H9 (cell line): Measurements from ENCODE around the gene CFAP100. TPM values are rescaled to one million over a fixed set of nuclear protein-coding genes. Genes with fewer than 3 reads are reported as not detected.

Source experiments
- DNase-seq: peaks from one replicate; pipeline ENCODE4 v3.0.0-alpha.2; 2017
- H2AFZ ChIP-seq: one replicate; pipeline ENCODE4 v1.6.1; 2013; ENCODE audit warnings: mild to moderate bottlenecking, low read length, control low read depth, moderate library complexity
- H2AK5ac ChIP-seq: 2 replicates; pipeline ENCODE4 v1.6.1; 2013; ENCODE audit warnings: low read length, control low read depth, mixed read lengths; ENCODE audit not compliant: insufficient read length
- H2BK120ac ChIP-seq: one replicate; pipeline ENCODE4 v1.6.1; 2013; ENCODE audit warnings: low read depth, mild to moderate bottlenecking, low read length, control low read depth, inconsistent platforms; ENCODE audit not compliant: poor library complexity, severe bottlenecking
- H2BK12ac ChIP-seq: 2 replicates; pipeline ENCODE4 v1.6.1; 2013; ENCODE audit warnings: low read length, control low read depth, mixed read lengths, low read depth; ENCODE audit not compliant: insufficient read length
- H2BK15ac ChIP-seq: 2 replicates; pipeline ENCODE4 v1.6.1; 2013; ENCODE audit warnings: low read depth, low read length, control low read depth
- H2BK20ac ChIP-seq: one replicate; pipeline ENCODE4 v1.6.1; 2013; ENCODE audit warnings: low read depth, mild to moderate bottlenecking, low read length, control low read depth, inconsistent platforms; ENCODE audit not compliant: poor library complexity, severe bottlenecking
- H2BK5ac ChIP-seq: 2 replicates; pipeline ENCODE4 v1.6.1; 2013; ENCODE audit warnings: low read length, control low read depth, mixed read lengths; ENCODE audit not compliant: insufficient read length
- H3K14ac ChIP-seq: 2 replicates; pipeline ENCODE4 v1.6.1; 2013; ENCODE audit warnings: low read length, control low read depth; ENCODE audit not compliant: insufficient read depth
- H3K18ac ChIP-seq: 2 replicates; pipeline ENCODE4 v1.6.1; 2013; ENCODE audit warnings: low read depth, mild to moderate bottlenecking, mixed read lengths, low read length, control low read depth; ENCODE audit not compliant: insufficient read length
- H3K23ac ChIP-seq: 2 replicates; pipeline ENCODE4 v1.6.1; 2013; ENCODE audit warnings: low read length, control low read depth, mixed read lengths, low read depth; ENCODE audit not compliant: insufficient read length
- H3K23me2 ChIP-seq: 2 replicates; pipeline ENCODE4 v1.6.1; 2013; ENCODE audit warnings: low read depth, mild to moderate bottlenecking, mixed read lengths, low read length, control low read depth; ENCODE audit not compliant: insufficient read length, poor library complexity, severe bottlenecking
- H3K27ac ChIP-seq: 2 replicates; pipeline ENCODE4 v1.5.1; 2013; ENCODE audit warnings: low read length, control low read depth, mixed read lengths, low read depth; ENCODE audit not compliant: insufficient read length
- H3K27me3 ChIP-seq: 2 replicates; pipeline ENCODE4 v1.6.1; 2013; ENCODE audit warnings: low read length, control low read depth, inconsistent platforms; ENCODE audit not compliant: insufficient read depth
- H3K4ac ChIP-seq: 2 replicates; pipeline ENCODE4 v1.6.1; 2013; ENCODE audit warnings: low read depth, mild to moderate bottlenecking, control low read depth, inconsistent platforms, low read length, moderate library complexity
- H3K4me1 ChIP-seq: 2 replicates; pipeline ENCODE4 v1.6.1; 2013; ENCODE audit warnings: low read length, control low read depth, inconsistent platforms; ENCODE audit not compliant: insufficient read depth
- H3K4me2 ChIP-seq: 2 replicates; pipeline ENCODE4 v1.6.1; 2013; ENCODE audit warnings: low read length, control low read depth, mixed read lengths; ENCODE audit not compliant: insufficient read length, insufficient read depth
- H3K56ac ChIP-seq: 2 replicates; pipeline ENCODE4 v1.6.1; 2013; ENCODE audit warnings: low read depth, mild to moderate bottlenecking, mixed read lengths, low read length, control low read depth; ENCODE audit not compliant: insufficient read length
- H3K79me1 ChIP-seq: 2 replicates; pipeline ENCODE4 v1.6.1; 2013; ENCODE audit warnings: low read depth, mild to moderate bottlenecking, moderate library complexity, low read length, control low read depth, inconsistent platforms; ENCODE audit not compliant: insufficient read depth, poor library complexity, severe bottlenecking
- H3K79me2 ChIP-seq: 2 replicates; pipeline ENCODE4 v1.6.1; 2013; ENCODE audit warnings: low read length, control low read depth, inconsistent platforms; ENCODE audit not compliant: insufficient read depth
- H3K9ac ChIP-seq: 2 replicates; pipeline ENCODE4 v1.6.1; 2013; ENCODE audit warnings: low read length, control low read depth, mixed read lengths; ENCODE audit not compliant: insufficient read length; ENCODE audit errors: extremely low read depth
- H3K9me3 ChIP-seq: one replicate; pipeline ENCODE4 v1.6.1; 2013; ENCODE audit warnings: low read depth, low read length, inconsistent platforms; ENCODE audit not compliant: control insufficient read depth
- H3T11ph ChIP-seq: one replicate; pipeline ENCODE4 v1.6.1; 2013; ENCODE audit warnings: mild to moderate bottlenecking, low read length, control low read depth, inconsistent platforms
- H4K20me1 ChIP-seq: one replicate; pipeline ENCODE4 v1.6.1; 2013; ENCODE audit not compliant: control insufficient read depth, insufficient read length, insufficient read depth
- H4K5ac ChIP-seq: 2 replicates; pipeline ENCODE4 v1.6.1; 2013; ENCODE audit warnings: low read depth, mild to moderate bottlenecking, mixed read lengths, low read length, control low read depth; ENCODE audit not compliant: insufficient read length
- H4K8ac ChIP-seq: replicated peaks from 2 replicates; pipeline ENCODE4 v1.6.1; 2013; ENCODE audit warnings: low read length, control low read depth, mixed read lengths, low read depth; ENCODE audit not compliant: insufficient read length
- H4K91ac ChIP-seq: 2 replicates; pipeline ENCODE4 v1.6.1; 2013; ENCODE audit warnings: low read depth, mild to moderate bottlenecking, moderate library complexity, mixed read lengths, low read length, control low read depth; ENCODE audit not compliant: insufficient read length
- H3K27ac Mint-ChIP-seq, 3 experiments: 2 replicates in 2 of 3; 3 replicates in 1 of 3; pipeline ENCODE4 v1.8.0; 2020 to 2021; ENCODE audit warnings: mixed read lengths in 3 of 3, mild to moderate bottlenecking in 1 of 3, moderate library complexity in 1 of 3
- H3K27me3 Mint-ChIP-seq: 2 replicates; pipeline ENCODE4 v1.8.0; 2021; ENCODE audit warnings: low read depth, mild to moderate bottlenecking, moderate library complexity, mixed read lengths
- H3K36me3 Mint-ChIP-seq, 3 experiments: 2 replicates in 2 of 3; 3 replicates in 1 of 3; pipeline ENCODE4 v1.8.0; 2020 to 2021; ENCODE audit warnings: low read depth in 3 of 3, mixed read lengths in 3 of 3; ENCODE audit not compliant: insufficient read depth in 1 of 3
- H3K4me1 Mint-ChIP-seq, 2 experiments: 2 replicates each; pipeline ENCODE4 v1.8.0; 2020; ENCODE audit warnings: mixed read lengths in 2 of 2
- H3K4me3 Mint-ChIP-seq, 2 experiments: 2 replicates in 1 of 2; 3 replicates in 1 of 2; pipeline ENCODE4 v1.8.0; 2020 to 2021; ENCODE audit warnings: mild to moderate bottlenecking in 2 of 2, mixed read lengths in 2 of 2, moderate library complexity in 1 of 2
- H3K9me3 Mint-ChIP-seq, 2 experiments: 2 replicates in 1 of 2; 3 replicates in 1 of 2; pipeline ENCODE4 v1.8.0; 2020; ENCODE audit warnings: mild to moderate bottlenecking in 2 of 2, mixed read lengths in 2 of 2, moderate library complexity in 1 of 2
- WGBS: extraction: QIAGEN DNeasy Blood & Tissue Kit; methylation state at CpG from one replicate; pipeline ENCODE4 v1.1.7; 2013; ENCODE audit warnings: missing lambda C conversion rate, low lambda C conversion rate, mixed read lengths; ENCODE audit not compliant: insufficient read length; ENCODE audit errors: extremely low coverage; 5-methylcytosine and 5-hydroxymethylcytosine counted together
- total RNA-seq: library from RNA; stranded (reverse); gene quantifications from 2 replicates; pipeline ENCODE4 v1.2.1, GENCODE V29; 2021
- TF ChIP-seq, protein P1 (sequence below): fragments of 200-600 bp; sonication (generic); conservative IDR thresholded peaks from 3 replicates; pipeline ENCODE4 v1.8.0; 2021; ENCODE audit warnings: antibody characterized with exemption, mild to moderate bottlenecking

Gene CFAP100
- total RNA-seq, 1 experiment from 2014 or later: 0.44 TPM

DNA sequence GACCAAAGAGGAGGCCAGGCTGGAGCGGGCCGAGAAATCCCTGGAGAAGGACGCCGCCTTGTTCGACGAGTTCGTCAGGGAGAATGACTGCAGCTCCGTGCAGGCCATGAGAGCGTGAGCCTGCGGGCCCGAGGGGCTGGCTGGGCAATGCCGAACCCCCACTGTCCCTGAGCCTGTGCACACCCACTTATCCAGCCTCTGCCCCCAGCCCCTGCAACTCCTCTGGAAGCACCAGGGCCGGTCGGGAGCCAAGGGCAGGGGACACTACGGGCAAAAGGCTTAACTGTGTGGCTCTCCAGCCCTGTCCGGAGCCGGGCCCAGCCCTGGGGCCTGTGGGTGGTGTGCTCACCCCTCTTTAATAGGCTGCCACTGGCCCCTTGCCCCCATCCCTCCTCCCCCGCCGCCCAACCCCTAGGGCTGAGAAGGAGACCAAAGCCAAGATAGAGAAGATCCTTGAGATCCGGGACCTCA is 24.0 kb downstream of the CFAP100 start:
- H3K4me2 ChIP-seq: no peak overlapping the region
- peaks cover 3% of the 10 kb centered on the region for H4K20me1 ChIP-seq
- H2AK5ac ChIP-seq: no peak overlapping the region
- no peak overlapping the region for H3K4ac ChIP-seq
- WGBS: no CpG with 5 or more reads among the region's 20 CpGs
- H4K91ac ChIP-seq: no peak overlapping the region
- no peak overlapping the region for H3K23ac ChIP-seq
- H3K14ac ChIP-seq: no peak overlapping the region; the same call in 1 of the 2 replicates
- H3K9me3 ChIP-seq: no peaks in the 10 kb centered on the region
- H3K18ac ChIP-seq: no peak overlapping the region
- Mint-ChIP-seq H3K27me3 (no peaks in the 10 kb centered on the region; the same call in 1 of the 2 replicates), H3K9me3 (no peaks in the 10 kb centered on the region; a peak in 1 of 5 replicates), H3K4me3 (no peak overlapping the region), H3K36me3 (no peaks in the 10 kb centered on the region), H3K27ac (no peak overlapping the region), H3K4me1 (peaks cover 13 to 19% of the 10 kb centered on the region in 2 experiments)
- no peaks in the 10 kb centered on the region for H3K79me1 ChIP-seq
- H2BK20ac ChIP-seq: no peak overlapping the region
- no peaks in the 10 kb centered on the region for H3K23me2 ChIP-seq
- H3K27me3 ChIP-seq: no peaks in the 10 kb centered on the region
- no peak overlapping the region for H2BK15ac ChIP-seq
- peaks cover 5% of the 10 kb centered on the region; the same call in 1 of the 2 replicates for H3K4me1 ChIP-seq
- no peak overlapping the region for H2BK12ac ChIP-seq
- H2BK5ac ChIP-seq: no peak overlapping the region
- no peak overlapping the region for H2BK120ac ChIP-seq
- TF ChIP-seq, protein P1, sequence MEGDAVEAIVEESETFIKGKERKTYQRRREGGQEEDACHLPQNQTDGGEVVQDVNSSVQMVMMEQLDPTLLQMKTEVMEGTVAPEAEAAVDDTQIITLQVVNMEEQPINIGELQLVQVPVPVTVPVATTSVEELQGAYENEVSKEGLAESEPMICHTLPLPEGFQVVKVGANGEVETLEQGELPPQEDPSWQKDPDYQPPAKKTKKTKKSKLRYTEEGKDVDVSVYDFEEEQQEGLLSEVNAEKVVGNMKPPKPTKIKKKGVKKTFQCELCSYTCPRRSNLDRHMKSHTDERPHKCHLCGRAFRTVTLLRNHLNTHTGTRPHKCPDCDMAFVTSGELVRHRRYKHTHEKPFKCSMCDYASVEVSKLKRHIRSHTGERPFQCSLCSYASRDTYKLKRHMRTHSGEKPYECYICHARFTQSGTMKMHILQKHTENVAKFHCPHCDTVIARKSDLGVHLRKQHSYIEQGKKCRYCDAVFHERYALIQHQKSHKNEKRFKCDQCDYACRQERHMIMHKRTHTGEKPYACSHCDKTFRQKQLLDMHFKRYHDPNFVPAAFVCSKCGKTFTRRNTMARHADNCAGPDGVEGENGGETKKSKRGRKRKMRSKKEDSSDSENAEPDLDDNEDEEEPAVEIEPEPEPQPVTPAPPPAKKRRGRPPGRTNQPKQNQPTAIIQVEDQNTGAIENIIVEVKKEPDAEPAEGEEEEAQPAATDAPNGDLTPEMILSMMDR: no peak
- no peak overlapping the region for H3T11ph ChIP-seq
- no peak overlapping the region for H2AFZ ChIP-seq
- no peak overlapping the region for H3K27ac ChIP-seq
- no peak overlapping the region for H4K5ac ChIP-seq
- no peak overlapping the region for H3K56ac ChIP-seq
- H3K9ac ChIP-seq: no peak overlapping the region
- H4K8ac ChIP-seq: no peak overlapping the region
- H3K79me2 ChIP-seq: no peaks in the 10 kb centered on the region
- DNase-seq: no peak
